HCT116 (cell line): Measurements from ENCODE around the gene NDUFA11. TPM values are rescaled to one million over a fixed set of nuclear protein-coding genes. Genes with fewer than 3 reads are reported as not detected.
A peak's percentile ranks its signal among the peaks of the same experiment; 100 is the strongest.

Experiments used
- ATAC-seq: fragments of 200-7000 bp; cut with Tn5 transposase; 2 replicates; pipeline ENCODE4 v1.9.1; 2020; ENCODE audit warnings: mild to moderate bottlenecking, moderate library complexity
- BruUV-seq: library from RNA; stranded (reverse); fragments of 400-500 nt; replicated peaks from 2 replicates; lab custom pipeline; 2021; lab: Mats Ljungman, UMichigan
- CTCF ChIA-PET: fragments of 300-600 bp; sonication (Branson Sonifier 250); formaldehyde crosslinking; loops from one replicate; lab custom pipeline; 2021; ENCODE audit warnings: antibody characterized with exemption; lab: Charles Lee
- POLR2A ChIA-PET: fragments of 300-600, 350-600 bp; sonication (Branson Sonifier 250); formaldehyde crosslinking; loops from one replicate; lab custom pipeline; 2021; ENCODE audit warnings: antibody characterized with exemption; lab: Charles Lee
- RAD21 ChIA-PET, 2 experiments: fragments of 300-600 bp; sonication (Branson Sonifier 250); formaldehyde crosslinking; loops; one replicate each; lab custom pipeline; 2023; ENCODE audit warnings: low total read pairs in 2 of 2; ENCODE audit not compliant: uncharacterized antibody in 2 of 2, unreplicated experiment in 2 of 2, low non-redundant PET in 1 of 2; lab: Charles Lee
- DNase-seq: peaks from one replicate; pipeline ENCODE4 v3.0.0-alpha.2; 2010; ENCODE audit warnings: low read depth, low spot score
- H2AFZ ChIP-seq: fragments of 200-600 bp; shearing (Covaris generic), sonication (generic); 2 replicates; pipeline ENCODE4 v1.6.1; 2017; ENCODE audit warnings: low read depth, mixed run types, mixed read lengths, antibody characterized with exemption, low read length; ENCODE audit not compliant: poor library complexity, severe bottlenecking
- H3K27ac ChIP-seq: 2 replicates; pipeline ENCODE4 v1.5.1; 2012; ENCODE audit warnings: low read depth, low read length
- H3K27me3 ChIP-seq: fragments of 200-600 bp; sonication (generic); 2 replicates; pipeline ENCODE4 v1.6.1; 2016; ENCODE audit warnings: mixed run types, low read length, mixed read lengths; ENCODE audit not compliant: insufficient read depth
- H3K36me3 ChIP-seq, 2 experiments: fragments of 200-500 bp in 1 of 2; fragments of 200-600 bp in 1 of 2; sonication (Bioruptor generic) in 1 of 2; sonication (generic) in 1 of 2; 2 replicates each; pipeline versions ENCODE4 v1.5.1 to v1.6.1; 2014 to 2016; ENCODE audit warnings: low read length in 2 of 2, inconsistent platforms in 1 of 2, mixed read lengths in 1 of 2, mixed run types in 1 of 2; ENCODE audit not compliant: insufficient read depth in 2 of 2, control insufficient read depth in 1 of 2
- H3K4me1 ChIP-seq, 2 experiments: fragments of 200-600 bp in 1 of 2; sonication (generic) in 1 of 2; 2 replicates each; pipeline versions ENCODE4 v1.5.1 to v1.6.1; 2012 to 2017; ENCODE audit warnings: low read length in 2 of 2, inconsistent platforms in 1 of 2, mild to moderate bottlenecking in 1 of 2, mixed read lengths in 1 of 2, mixed run types in 1 of 2, moderate library complexity in 1 of 2; ENCODE audit not compliant: insufficient read depth in 2 of 2, control insufficient read depth in 1 of 2
- H3K4me2 ChIP-seq: fragments of 200-600 bp; sonication (generic); 2 replicates; pipeline ENCODE4 v1.6.1; 2017; ENCODE audit warnings: mixed run types, low read length, mixed read lengths
- H3K4me3 ChIP-seq, 2 experiments: fragments of 200-600 bp in 1 of 2; sonication (generic) in 1 of 2; replicated peaks in 1 of 2; 2 replicates each; pipeline ENCODE4 v1.5.1; 2011 to 2016; ENCODE audit warnings: low read length in 2 of 2, control low read depth in 1 of 2, low read depth in 1 of 2, mild to moderate bottlenecking in 1 of 2, mixed read lengths in 1 of 2, mixed run types in 1 of 2
- H3K79me2 ChIP-seq: fragments of 200-600 bp; sonication (generic); 2 replicates; pipeline ENCODE4 v1.6.1; 2017; ENCODE audit warnings: mild to moderate bottlenecking, mixed run types, low read length, moderate library complexity, mixed read lengths; ENCODE audit not compliant: insufficient read depth
- H3K9ac ChIP-seq: fragments of 200-600 bp; sonication (generic); 2 replicates; pipeline ENCODE4 v1.6.1; 2016; ENCODE audit warnings: low read length, mixed read lengths
- H3K9me2 ChIP-seq: fragments of 200-600 bp; sonication (generic), shearing (Covaris generic); 2 replicates; pipeline ENCODE4 v1.6.1; 2017; ENCODE audit warnings: mixed run types, mild to moderate bottlenecking, moderate library complexity; ENCODE audit not compliant: insufficient read depth
- H3K9me3 ChIP-seq, 2 experiments: fragments of 200-500 bp in 1 of 2; fragments of 200-600 bp in 1 of 2; sonication (Bioruptor generic) in 1 of 2; sonication (generic) in 1 of 2; 2 replicates each; pipeline ENCODE4 v1.6.1; 2014 to 2017; ENCODE audit warnings: low read length in 2 of 2, mixed read lengths in 2 of 2, inconsistent platforms in 1 of 2, low read depth in 1 of 2, mild to moderate bottlenecking in 1 of 2, mixed run types in 1 of 2, moderate library complexity in 1 of 2; ENCODE audit not compliant: control insufficient read depth in 1 of 2, insufficient read depth in 1 of 2
- H4K20me1 ChIP-seq: fragments of 200-600 bp; sonication (generic), shearing (Covaris generic); 2 replicates; pipeline ENCODE4 v1.6.1; 2017; ENCODE audit warnings: mixed run types, mild to moderate bottlenecking, moderate library complexity; ENCODE audit not compliant: insufficient read depth
- ATF3 ChIP-seq: IDR thresholded peaks from 2 replicates; pipeline ENCODE4 v1.6.1; 2012
- ELF1 ChIP-seq: IDR thresholded peaks from 2 replicates; pipeline ENCODE4 v1.6.1; 2012; ENCODE audit warnings: low read depth, borderline replicate concordance
- EZH2 ChIP-seq: fragments of 200-600 bp; sonication (generic); IDR thresholded peaks from 2 replicates; pipeline ENCODE4 v1.6.1; 2017; ENCODE audit warnings: antibody characterized with exemption, mixed run types
- JUND ChIP-seq: IDR thresholded peaks from 2 replicates; pipeline ENCODE4 v1.6.1; 2012
- SIN3A ChIP-seq: IDR thresholded peaks from 2 replicates; pipeline ENCODE4 v1.6.1; 2012; ENCODE audit warnings: low read depth
- SP1 ChIP-seq: IDR thresholded peaks from 2 replicates; pipeline ENCODE4 v1.6.1; 2012; ENCODE audit warnings: low read depth
- SRF ChIP-seq: IDR thresholded peaks from 2 replicates; pipeline ENCODE4 v1.6.1; 2012; ENCODE audit warnings: low read depth
- TCF7L2 ChIP-seq: IDR thresholded peaks from 2 replicates; pipeline ENCODE4 v1.7.0; 2011; ENCODE audit warnings: borderline replicate concordance, inconsistent platforms; ENCODE audit not compliant: insufficient read depth, insufficient read length; ENCODE audit errors: extremely low read depth
- YY1 ChIP-seq: IDR thresholded peaks from 2 replicates; pipeline ENCODE4 v1.6.1; 2011; ENCODE audit warnings: low read length, low read depth, moderate library complexity, mild to moderate bottlenecking; ENCODE audit not compliant: insufficient replicate concordance; ENCODE audit errors: extremely low read depth
- ZNF274 ChIP-seq: fragments of 200-500 bp; sonication (Bioruptor generic); IDR thresholded peaks from 2 replicates; pipeline ENCODE4 v1.6.1; 2014; ENCODE audit warnings: mild to moderate bottlenecking, low read depth, low read length, inconsistent platforms
- intact Hi-C: fragments of 100-400 bp; cut with micrococcal nuclease; formaldehyde crosslinking; loops from 2 replicates; pipeline ENCODE4 v1.10.0; 2022
- total RNA-seq: library from RNA; stranded (reverse); gene quantifications from one replicate; pipeline ENCODE4 v1.2.1, GENCODE V29; 2021; ENCODE audit not compliant: unreplicated experiment

The NDUFA11 gene
- total RNA-seq, 1 experiment from 2014 or later: 311 TPM

- TF ChIP-seq EZH2: no peak
- TF ChIP-seq JUND: no peak
- TF ChIP-seq SRF: no peak
- no peak for TF ChIP-seq ELF1
- TF ChIP-seq YY1: peak; percentile 86
- no peak for TF ChIP-seq SIN3A
- TF ChIP-seq TCF7L2: peak; percentile 37
- peak; percentile 73 for TF ChIP-seq SP1
Observed at GRCh38 chr19:5903624-5904351, at the start of gene NDUFA11 (continued).

- no peak overlapping the region for H3K4me2 ChIP-seq
- ATAC-seq: no peak
- peaks cover 97% of the 10 kb centered on the region for H3K79me2 ChIP-seq
- H3K9ac ChIP-seq: no peak overlapping the region
- DNase-seq: no peak
- intact Hi-C loops: no loop called here
- ChIA-PET RAD21 (no interaction called here), POLR2A (no interaction called here), CTCF (interaction anchor here (2.1 kb wide), 1 partner anchor 15 kb away, joined by 7 read pairs; no protein-coding TSS in a partner anchor)
- TF ChIP-seq ATF3 (no peak), ZNF274 (no peak)
- H3K9me2 ChIP-seq: no peaks in the 10 kb centered on the region
- peaks cover 0 to 17% of the 10 kb centered on the region in 2 experiments; a peak in 1 of 4 replicates for H3K36me3 ChIP-seq
- H3K27me3 ChIP-seq: no peaks in the 10 kb centered on the region
- H4K20me1 ChIP-seq: peaks cover 15% of the 10 kb centered on the region; the same call in 1 of the 2 replicates
- no peak overlapping the region for H3K27ac ChIP-seq
- BruUV-seq: no TSS peak
- H2AFZ ChIP-seq: no peak overlapping the region
- no peak overlapping the region for H3K4me3 ChIP-seq
- no peaks in the 10 kb centered on the region for H3K9me3 ChIP-seq
- 0 out of 4 replicates have a peak, but pooled peaks cover 0 to 2% of the 10 kb centered on the region in 2 experiments for H3K4me1 ChIP-seq
Observed at GRCh38 chr19:5953030-5953589, 49.5 kb upstream of the NDUFA11 start.
